IPS-11a (cell line): ENCODE data around the gene POTEJ.
"Not testable (repeated sequence)": the region's sequence is repeated elsewhere in the genome, so short reads cannot be mapped to it uniquely, and the experiment has no call there.

ENCODE experiments used
- H3K4me3 ChIP-seq: one replicate; pipeline ENCODE4 v1.5.1; 2013; ENCODE audit warnings: low read depth, low read length, control low read depth

The POTEJ gene

DNA sequence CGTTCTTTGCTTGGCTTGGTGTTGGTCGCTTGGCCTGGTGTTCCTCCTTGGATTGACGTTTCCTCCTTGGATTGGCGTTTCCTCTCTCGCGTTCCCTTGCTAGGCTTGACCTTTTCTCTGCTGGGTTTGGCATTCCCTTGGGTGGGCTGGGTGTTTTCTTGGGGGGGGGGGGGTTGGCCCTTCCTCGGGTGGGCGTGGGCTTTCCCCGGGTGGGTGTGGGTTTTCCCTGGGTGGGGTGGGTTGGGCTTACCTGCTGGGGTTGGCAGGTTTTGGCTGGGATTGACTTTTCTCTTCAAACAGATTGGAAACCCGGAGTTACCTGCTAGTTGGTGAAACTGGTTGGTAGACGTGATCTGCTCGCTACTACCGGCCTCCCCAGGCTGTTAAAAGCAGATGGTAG, at the start of gene POTEJ:
POTEJ (plus strand) TSS at position 301 of the 400 bp plus-strand sequence; CDS start at position 394, 93 bp downstream.
- H3K4me3 ChIP-seq: not testable (repeated sequence)

DNA sequence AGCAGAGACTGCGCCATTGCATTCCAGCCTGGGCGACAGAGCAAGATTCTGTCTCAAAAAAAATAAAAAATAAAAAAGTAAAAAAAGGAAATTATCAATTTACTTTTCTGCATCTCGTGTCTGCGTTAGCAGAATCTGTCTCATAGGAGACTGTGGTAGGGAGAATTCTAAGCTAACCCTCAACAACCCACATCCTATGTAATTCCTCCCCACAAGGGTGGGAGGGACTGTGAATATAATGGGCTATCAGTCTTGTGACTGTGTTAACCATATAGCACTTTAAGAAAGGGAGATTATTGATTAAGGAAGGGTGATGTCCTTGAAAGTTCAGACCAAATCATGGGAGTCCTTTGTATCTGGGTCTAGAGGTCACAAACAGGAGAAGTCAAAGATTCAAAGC, 45.1 kb upstream of the POTEJ start:
- not testable (repeated sequence) for H3K4me3 ChIP-seq

DNA sequence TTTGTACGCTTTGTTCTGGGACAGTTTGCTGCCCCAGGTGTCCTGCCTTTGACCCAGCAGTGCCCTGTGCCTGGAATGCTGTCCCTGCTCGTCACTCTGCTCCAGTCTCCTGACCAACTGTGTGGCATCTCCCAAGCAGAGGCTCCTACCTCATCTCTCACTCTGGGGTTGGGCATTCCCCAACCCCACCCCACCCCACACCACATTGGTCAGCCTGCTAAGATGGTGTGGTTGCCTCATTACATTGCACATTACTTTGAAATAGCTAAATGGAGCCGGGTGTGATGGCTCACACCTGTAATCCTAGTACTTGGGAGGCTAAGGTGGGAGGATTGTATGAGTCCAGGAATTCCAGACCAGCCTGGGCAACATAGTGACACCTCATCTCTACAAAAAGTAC, 39.3 kb upstream of the POTEJ start:
- H3K4me3 ChIP-seq: not testable (repeated sequence)

DNA sequence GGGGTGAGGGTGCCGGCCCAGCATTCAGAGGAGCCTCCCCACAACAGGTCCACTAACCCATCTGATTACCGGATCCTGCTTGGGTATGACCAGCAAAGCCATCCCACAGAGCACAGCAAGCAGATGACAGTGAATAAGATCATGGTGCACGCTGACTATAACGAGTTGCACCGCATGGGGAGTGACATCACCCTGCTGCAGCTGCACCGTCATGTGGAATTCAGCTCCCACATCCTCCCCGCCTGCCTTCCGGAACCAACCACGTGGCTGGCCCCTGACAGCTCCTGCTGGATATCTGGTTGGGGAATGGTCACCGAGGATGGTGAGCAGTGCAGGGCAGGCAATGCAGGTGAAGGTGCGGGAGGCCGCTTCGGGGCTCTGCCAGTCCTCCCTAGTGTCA, 37.0 kb upstream of the POTEJ start:
- H3K4me3 ChIP-seq: not testable (repeated sequence)

DNA sequence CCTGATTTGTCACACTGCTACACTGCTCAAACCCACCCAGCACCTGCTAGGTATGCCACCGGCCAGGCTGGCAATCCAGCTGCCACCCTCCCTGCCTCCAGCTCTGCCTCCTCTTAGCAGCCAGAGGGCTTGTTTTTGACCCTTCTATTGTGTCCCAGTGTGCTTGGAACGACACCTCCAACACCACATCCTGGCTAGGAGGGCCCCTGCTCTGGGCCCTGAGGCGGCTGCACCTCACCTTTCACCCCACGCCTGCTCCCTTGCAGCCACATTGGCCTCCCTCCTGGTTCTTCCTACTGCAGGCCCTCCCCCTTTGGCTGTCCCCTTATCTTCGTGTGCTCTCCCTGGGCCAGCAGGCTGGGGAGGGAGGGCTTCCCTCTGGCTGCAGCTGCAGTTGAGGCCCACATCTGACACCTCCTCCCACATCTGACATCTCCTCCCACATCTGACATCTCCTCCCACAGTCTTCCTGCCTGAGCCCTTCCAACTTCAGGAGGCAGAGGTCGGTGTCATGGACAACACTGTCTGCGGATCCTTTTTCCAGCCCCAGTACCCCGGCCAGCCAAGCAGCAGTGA, 34.9 kb upstream of the POTEJ start:
- not testable (repeated sequence) for H3K4me3 ChIP-seq

DNA sequence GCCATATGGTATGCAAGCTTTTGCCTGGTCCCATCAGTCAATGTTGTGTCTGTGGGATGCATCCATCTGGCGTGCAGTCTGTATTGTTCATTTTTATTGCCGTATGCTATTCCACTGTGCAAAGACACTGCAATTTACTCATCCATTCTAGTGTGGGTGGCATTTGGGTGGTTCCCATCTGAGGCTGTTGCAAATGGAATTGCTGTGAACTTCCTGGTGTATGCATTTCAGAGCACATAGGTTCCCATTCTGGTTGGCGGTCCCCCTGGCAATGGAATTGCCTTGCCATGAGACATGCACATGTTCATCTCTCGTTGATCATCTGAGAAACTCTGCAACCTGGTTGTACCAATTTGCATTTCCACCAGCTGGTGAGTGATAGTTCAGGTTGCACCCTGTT, 33.7 kb upstream of the POTEJ start:
- not testable (repeated sequence) for H3K4me3 ChIP-seq

DNA sequence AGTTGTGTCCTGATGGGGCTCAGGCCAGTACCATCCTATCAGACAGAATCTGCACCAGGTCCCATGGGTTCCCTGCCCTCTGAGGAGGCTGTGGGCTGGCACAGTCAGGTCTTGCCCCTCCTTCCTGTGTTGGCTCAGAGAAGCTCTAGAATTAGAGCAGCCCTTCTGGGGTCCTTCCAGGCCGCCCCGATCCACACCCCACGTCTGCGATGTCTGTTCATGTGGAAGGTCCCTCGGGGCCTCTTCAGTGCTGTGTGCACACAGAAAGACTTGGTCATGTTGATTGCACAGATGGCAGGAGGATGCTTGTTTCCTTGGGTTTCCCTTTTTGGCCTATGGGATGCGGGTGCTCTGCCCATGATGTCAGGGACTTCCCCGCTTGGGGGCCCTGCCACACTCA, 32.1 kb upstream of the POTEJ start:
- H3K4me3 ChIP-seq: not testable (repeated sequence)

DNA sequence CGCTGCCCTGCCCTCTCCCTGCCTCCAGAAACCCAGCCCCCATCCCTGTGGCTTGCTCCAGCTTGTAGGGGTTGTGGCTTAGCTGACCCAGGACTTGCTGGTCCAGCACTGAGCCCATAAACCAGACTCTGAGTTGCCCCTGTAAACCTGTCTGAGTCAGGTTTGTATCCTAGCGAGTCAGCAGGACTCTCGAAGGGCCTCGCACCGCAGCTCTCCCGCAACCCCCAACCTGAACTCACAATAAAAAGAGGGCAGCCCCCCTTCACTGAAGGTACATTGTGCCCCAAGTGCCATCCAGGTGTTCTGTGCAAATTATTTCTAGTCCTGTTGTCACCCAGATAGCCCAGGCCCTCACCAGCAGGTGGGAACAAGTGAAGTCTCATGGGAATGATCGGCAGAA, 29.7 kb upstream of the POTEJ start:
- not testable (repeated sequence) for H3K4me3 ChIP-seq

DNA sequence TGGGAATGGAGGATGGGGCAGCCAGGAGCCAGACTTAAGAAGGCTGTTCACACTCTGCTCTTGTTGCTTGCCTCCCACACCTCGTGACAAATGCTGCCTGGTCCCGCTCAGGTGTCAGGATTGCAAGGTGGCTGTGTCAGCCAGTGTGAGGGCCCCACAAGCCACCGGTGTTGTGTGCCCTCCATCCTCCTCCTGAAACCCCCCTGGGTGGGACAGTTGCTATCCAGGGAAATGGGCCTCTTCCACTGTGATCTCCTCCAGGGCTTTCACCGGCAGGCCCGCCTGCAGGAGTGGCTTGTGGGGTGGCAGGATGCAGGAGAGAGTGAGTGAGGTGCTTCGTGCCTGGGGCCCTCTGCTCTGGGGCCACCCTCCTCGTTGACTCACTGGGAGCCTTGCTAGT, 28.3 kb upstream of the POTEJ start:
- H3K4me3 ChIP-seq: not testable (repeated sequence)

DNA sequence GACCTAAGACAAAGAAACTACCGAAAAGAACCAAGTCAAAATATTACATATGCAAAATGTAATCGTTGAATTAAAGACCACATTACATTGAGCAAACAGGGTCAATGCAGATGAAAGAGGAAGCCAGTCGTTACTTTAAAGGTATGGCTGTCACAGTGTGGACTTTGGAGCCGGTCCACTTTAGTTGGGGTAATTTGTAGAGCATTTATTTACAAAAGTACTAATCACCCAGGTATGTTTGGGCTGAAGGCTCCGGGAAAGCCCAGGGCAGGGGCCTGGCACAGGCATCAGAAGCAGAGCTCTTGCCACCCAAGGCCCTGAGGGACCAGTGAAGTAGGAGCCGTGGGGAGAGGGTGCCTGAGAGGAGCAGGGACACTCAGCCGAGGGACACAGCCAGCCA, 27.7 kb upstream of the POTEJ start:
- H3K4me3 ChIP-seq: not testable (repeated sequence)

DNA sequence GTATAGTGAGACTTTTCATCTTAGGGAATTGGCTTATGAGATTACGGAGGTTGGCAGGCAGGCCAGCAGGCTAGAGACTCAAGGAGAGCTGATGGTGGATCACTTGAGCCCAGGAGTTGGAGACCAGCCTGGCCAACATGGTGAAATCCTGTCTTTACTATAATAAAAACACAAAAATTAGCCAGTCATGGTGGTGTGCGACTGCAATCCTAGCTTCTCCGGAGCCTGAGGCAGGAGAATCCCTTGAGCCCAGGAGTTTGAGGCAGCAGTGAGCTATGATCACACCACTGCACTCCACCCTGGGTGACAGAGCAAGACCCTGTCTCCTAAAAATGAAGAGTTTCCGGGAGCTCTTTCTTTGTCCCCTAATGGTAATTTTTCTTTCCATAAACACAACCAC, 26.5 kb upstream of the POTEJ start:
- H3K4me3 ChIP-seq: not testable (repeated sequence)

DNA sequence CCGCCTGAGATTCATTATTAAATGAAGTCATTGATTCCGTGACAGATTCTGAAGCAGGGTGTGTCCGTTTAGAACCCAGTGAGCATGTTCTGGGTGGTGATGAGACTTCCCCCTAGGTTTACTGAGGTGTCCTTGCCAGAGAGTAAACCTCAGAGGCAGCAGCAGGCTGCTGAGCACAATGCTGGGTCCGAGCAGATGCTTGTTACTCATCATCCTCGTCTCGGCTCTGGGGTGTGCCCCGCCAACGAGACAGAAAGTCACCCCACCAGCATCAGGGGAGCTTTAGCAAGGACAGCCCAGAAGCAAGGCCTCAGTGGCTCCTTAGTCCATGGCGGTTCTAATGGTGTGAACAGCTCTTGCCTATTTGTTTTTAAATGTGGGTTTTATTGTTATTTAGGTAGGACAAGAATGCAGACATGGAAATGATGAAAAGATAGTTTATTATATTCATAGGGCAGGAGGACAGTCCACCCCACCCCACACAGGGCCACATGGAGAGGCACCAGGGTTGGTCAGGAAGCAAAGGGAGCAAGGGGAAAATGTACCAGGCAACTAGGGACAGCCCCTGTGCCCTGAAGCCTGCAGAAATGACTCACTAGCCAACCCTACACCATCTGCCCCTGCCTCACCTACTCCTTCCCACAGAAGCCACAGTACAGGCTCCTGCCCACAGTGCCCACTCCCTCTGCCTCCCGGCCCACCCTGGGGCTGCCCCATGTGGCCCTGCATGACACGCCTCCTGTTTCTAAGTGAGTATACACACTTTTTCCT, 22.4 kb upstream of the POTEJ start:
- H3K4me3 ChIP-seq: not testable (repeated sequence)

DNA sequence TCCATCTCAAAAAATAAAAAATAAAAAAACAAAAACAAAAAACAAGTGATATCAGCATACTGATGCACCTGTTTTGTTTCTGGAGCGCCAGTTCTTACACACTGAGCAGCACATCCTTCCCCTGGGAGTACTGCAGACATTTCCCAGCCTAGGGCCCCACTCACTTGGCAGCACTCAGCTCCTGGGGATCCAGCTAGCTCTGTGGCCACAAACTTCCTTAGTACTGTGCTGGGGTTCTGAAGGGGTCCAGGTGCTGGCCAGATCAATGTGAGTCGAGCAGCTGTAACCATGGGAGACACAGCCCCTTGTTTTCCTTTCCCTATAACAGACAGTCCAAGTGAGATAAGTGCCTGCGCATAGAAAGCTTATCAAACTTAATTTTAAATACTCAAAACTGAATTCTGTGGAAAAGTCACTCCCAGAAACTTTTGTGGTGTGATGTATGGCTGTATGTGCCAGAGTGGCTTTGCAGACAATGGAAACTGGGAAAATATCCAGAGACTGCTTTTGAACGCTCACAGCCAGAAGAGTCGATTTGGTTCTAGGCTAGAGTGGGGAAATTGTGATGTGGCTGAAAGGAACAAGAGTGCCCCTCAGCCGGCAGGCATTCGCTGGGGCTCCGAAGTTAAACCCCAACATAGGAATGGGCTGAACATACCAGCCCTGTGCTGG, 20.9 kb upstream of the POTEJ start:
- not testable (repeated sequence) for H3K4me3 ChIP-seq

DNA sequence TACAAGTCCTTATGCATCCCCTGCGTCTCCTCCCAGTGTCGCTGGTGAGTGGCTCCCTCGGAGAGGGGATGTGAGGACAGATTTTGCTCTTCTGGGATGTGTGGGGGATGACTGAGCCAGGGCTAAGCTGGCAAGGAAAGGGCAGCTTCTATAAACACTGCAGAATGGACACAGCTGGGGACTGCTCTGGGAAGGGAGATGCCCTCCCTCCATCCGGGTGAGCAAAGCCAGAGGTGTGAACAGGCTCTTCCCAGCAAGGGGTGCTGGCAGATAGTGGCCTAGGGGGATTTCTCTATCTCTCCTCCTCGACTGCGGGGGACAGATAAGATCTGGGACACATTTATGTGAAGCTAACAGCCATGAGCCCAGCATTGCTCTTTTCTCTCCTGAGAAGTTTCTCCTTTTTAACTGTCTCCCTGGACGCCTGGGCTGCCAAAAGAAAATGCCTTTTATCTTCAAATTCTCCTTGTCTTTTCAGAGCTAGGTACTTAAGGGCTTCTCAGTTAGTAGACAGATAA, 20.3 kb upstream of the POTEJ start:
- H3K4me3 ChIP-seq: not testable (repeated sequence)

DNA sequence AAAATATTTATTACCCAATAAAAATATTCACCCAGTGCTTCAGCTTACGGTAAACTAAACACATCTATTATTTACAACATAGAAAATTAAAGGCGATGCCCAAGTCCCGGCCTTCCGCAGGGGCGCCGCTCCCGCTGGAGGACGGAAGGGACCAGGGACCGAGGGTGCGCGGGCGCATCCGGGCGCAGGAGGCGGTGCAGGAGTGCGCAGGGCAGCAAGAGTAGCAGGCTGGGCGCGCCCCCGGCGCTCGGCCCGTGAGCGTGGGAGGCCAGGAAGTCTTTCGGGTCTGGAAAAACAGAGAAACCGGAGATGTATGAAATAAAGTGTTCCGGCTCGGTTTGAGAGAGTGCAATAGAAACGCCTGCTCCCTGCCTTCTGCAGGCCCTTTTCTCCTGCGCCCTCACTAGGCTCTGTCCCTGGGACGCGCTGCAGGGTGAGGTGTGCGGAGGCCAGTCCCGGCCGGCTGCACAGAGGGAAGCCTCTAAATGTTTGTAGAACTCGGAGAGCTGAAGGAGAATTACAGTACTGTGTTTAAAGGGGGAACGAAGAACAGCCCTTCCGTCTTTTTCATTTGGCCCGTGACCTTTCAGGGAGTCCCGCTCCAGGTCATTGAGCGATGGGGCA, 18.3 kb upstream of the POTEJ start:
- not testable (repeated sequence) for H3K4me3 ChIP-seq

DNA sequence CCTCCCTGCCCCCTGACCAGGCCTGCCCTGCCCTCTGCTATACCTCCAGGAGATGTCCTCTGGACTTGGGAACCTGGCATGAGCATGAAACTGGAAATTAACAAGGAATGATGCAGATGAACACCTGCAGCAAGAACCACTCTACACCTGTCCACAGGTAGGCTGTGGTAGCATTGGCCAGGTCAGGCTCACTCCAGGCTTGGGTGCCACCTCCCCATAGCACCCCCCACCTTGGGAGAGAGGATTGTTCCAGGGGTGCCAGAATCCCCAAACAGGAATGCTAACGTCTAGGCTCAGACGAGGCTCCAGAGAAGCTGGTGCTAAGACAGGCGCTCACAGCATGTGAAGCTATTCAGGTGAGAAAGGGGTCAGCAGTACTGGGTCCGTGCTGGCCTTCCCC, 17.2 kb upstream of the POTEJ start:
- not testable (repeated sequence) for H3K4me3 ChIP-seq

DNA sequence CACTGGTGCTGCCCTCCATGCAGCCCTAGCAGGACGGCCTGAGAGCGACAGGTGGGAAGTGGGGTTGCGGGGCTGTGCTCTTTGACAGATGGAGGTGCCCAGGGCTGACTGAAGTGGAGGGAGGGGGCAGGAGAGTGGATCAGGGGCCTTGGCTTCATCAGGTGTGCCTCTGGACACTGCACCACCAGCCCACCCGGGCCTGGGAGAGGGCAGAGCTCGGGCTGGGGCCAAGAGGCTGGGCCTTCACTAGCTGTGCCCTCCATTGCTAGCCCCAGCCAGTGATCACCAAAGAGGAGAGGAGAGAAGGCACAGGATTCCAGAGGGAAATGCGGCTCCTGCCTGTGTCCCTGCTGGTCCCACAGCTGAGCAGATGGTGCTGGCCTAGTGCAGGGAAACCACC, 14.5 kb upstream of the POTEJ start:
- H3K4me3 ChIP-seq: not testable (repeated sequence)

DNA sequence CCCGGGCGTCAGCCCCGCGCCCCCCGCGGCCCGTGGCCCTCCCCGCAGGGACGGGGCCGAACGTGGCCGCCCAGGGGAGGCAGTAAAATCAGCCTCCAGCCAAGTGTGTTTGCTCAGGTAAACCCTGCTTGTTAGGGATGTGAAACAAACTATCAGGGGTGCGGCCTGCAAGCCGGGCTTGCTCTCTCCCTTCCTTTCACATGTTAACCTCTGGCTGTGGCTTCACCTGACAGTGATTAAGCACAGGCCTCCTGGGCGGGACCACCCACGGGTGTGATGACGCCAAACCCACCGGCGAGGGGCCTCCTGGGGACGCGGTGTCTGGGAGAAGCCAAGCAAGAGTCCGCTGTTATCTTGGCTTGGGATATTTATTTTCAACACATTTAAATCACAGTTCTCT, 13.2 kb upstream of the POTEJ start:
- H3K4me3 ChIP-seq: not testable (repeated sequence)

DNA sequence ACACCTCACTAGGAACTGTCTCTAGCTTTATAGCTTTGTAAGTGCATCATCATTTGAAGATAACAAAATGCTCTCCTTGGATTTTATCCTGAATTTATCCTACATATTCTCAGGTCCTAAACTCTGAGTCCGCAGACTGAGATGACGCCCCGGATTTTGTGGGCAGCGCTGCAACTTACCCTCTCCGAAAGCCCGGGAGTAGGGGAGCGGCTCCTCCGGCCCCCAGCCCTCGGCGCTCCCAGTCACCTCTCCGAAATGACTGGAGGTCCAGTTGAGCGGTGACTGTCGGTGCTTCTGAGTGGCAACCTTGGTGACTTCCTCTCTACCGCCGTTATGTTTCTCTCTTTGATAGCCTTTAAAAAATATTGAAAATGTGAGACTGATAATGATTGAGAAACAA, 12.8 kb upstream of the POTEJ start:
- H3K4me3 ChIP-seq: not testable (repeated sequence)

DNA sequence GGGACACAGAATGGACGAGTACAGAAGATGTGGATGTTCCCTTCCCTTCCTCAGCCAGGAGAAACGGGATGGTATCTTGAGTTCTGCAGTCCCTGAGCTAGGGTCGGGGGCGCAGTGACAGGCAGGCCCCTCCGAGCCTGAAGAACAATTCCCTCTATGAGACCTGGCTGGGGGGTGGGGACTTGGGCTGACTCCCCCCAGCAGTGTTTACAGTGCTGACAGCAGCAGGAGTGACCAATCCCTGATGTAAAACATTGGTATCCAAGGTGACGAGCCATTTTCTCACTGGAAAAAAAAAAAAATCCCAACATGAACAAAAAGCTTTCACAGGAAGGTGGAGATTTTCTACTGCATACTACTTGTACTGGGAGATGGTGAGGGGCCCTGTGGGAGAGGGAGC, 11.8 kb upstream of the POTEJ start, which contains the start of gene CFC1:
CFC1 (minus strand) TSS at position 183 of the 400 bp plus-strand sequence. CDS start 288 bp downstream, outside the sequence.
- H3K4me3 ChIP-seq: not testable (repeated sequence)

DNA sequence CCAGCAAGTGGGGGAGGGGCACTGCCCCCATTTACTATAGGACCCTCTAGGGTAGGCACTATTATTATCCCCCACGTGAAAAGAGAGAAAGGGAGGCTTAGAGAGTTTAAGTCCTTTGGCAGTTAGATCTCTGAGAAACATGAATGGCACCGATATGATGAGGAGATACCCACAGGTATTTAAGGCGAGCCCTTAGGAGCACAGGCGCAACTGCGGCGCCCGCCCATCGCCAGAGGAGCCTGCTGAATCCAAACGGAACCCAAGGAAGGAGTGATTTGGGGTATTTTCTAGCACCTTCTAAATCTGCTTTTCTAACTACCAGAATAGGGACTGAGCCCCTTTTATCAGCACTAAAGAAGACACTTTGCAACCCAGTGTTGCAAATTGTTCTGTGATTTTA, 11.3 kb upstream of the POTEJ start:
- H3K4me3 ChIP-seq: not testable (repeated sequence)
